Stimulated activated CD4-positive, alpha-beta T cell treated with anti-CD3 and anti-CD28 coated beads, TNF-alpha, amount 100 ng/mL, for 24 hours (primary cell): Measurements from ENCODE around the gene DPM2.

Source experiments
- DNase-seq, 3 experiments: peaks; one replicate each; pipeline ENCODE4 v3.0.0-alpha.2; 2020; ENCODE audit warnings: low read depth in 3 of 3

DPM2 gene

GRCh38 chr9:127936347-127936852 lies 1.3 kb downstream of the DPM2 start:
- DNase-seq = no peak

GRCh38 chr9:127935765-127936221 lies 1.9 kb downstream of the DPM2 start:
- DNase-seq = no peak

- no peak for DNase-seq
These were observed 2.7 kb downstream of the DPM2 start for GRCh38 chr9:127934986-127935385.

- no peak for DNase-seq
These were observed 3.4 kb downstream of the DPM2 start for GRCh38 chr9:127934248-127934647.

- DNase-seq = no peak
These were observed 6.4 kb downstream of the DPM2 start for GRCh38 chr9:127931092-127931881.

GRCh38 chr9:127930231-127931091 lies 7.2 kb downstream of the DPM2 start, which contains the start of gene PIP5KL1:
PIP5KL1 (minus strand) TSS chr9:127930777; CDS start chr9:127930752, 25 bp downstream.
- DNase-seq = peak; percentile 37 to 70 (median 46)

GRCh38 chr9:127929625-127929979 lies 8.1 kb downstream of the DPM2 start:
- no peak for DNase-seq

- DNase-seq = no peak
These were observed 8.7 kb downstream of the DPM2 start for GRCh38 chr9:127928676-127929624.

- DNase-seq = no peak
These were observed 9.5 kb downstream of the DPM2 start for GRCh38 chr9:127927988-127928675.

GRCh38 chr9:127927201-127927987 lies 10.3 kb downstream of the DPM2 start:
- peak in 2 of 3 experiments; percentile 55 to 75 for DNase-seq

GRCh38 chr9:127926906-127927200 lies 10.8 kb downstream of the DPM2 start:
- no peak for DNase-seq

- DNase-seq = no peak
These were observed 11.4 kb downstream of the DPM2 start for GRCh38 chr9:127925959-127926905.

- DNase-seq = no peak
These were observed 12.8 kb downstream of the DPM2 start for GRCh38 chr9:127924736-127925444.

GRCh38 chr9:127923771-127924170 lies 13.9 kb downstream of the DPM2 start:
- no peak for DNase-seq

- DNase-seq = no peak
These were observed 14.6 kb downstream of the DPM2 start for GRCh38 chr9:127923046-127923445.

GRCh38 chr9:127921557-127922120 lies 16.0 kb downstream of the DPM2 start:
- peak; percentile 60 to 76 (median 71) for DNase-seq

GRCh38 chr9:127920794-127921193 lies 16.9 kb downstream of the DPM2 start:
- DNase-seq = no peak

- no peak for DNase-seq
These were observed 18.3 kb downstream of the DPM2 start for GRCh38 chr9:127919253-127919815.
